VCaP (cell line): ENCODE measurements around the gene DOCK4.

ENCODE experiments used
- H3K27ac ChIP-seq: fragments of 450-650 bp; 2 replicates; pipeline ENCODE4 v1.5.1; 2017
- CTCF ChIP-seq: fragments of 450-650 bp; conservative IDR thresholded peaks from 2 replicates; pipeline ENCODE4 v1.5.1; 2017; ENCODE audit warnings: mild to moderate bottlenecking, moderate library complexity

Gene DOCK4

DNA sequence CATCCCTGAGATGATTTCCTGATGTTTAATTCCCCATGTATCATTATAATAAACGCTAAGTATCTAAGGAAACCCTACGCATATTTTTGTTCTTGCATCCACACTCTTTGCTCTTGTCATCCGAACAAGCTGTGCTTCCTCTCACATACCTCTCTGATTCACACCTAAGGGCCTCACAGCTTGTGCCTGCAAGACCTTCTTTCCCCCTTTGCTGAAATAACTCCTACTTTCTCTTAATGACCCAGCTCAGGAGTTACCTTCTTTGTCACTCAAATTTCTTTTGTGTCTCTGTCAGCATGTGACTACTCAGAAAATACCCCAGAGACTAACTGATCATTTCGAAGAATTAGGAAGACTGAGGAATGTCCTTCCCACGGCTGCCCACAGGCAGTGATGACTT, 434.6 kb downstream of the DOCK4 start:
- no peak for TF ChIP-seq CTCF
- no peak overlapping the region for H3K27ac ChIP-seq

GRCh38 chr7:111770116-111770515, 436.1 kb downstream of the DOCK4 start:
- H3K27ac ChIP-seq: no peak overlapping the region
- no peak for TF ChIP-seq CTCF

DNA sequence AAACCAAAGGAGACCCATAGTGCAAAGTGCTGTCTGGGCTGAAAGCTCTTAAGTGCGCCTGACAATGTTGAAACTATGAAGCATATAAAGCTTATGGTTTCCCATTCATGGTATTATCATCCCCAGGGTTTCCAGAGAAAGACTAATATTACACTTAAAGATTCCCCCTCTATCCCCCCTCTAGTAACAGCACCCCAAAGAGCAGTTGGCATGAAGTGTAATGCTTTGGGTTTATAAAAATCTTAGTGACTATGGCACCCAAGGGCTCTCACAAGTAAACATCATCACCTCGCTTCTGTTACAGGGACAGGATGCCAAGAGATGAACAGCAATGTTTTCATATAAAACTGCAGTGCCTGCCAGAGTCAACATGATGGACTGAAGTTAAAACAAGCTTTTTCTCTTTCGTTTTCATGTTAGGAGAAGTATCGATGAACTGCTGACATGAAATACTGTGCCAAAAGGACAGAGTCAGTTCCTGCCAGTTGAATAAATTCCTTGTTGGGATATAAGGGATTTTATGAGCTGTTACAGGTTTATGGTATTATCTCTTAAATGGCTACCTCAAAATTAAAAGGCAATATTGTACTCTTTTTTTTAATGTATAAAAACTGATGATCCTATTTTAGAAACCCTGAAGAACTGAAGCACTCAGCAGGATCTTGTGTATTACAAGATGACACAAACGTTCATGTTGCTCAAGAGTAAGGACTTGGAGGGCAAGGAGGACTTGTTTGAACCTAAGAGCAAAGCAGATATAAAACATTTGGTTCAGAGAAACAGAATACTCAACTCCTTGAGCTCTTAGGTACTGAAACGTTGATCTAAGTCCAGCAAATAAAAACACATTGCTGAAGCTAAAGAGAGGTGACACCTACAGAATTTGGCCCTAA, 440.2 kb downstream of the DOCK4 start:
- peak overlapping the region; percentile 94 for H3K27ac ChIP-seq
- TF ChIP-seq CTCF: no peak

- H3K27ac ChIP-seq: peak overlapping the region; percentile 94
- TF ChIP-seq CTCF: peak; percentile 91
These were observed 442.9 kb downstream of the DOCK4 start for GRCh38 chr7:111763221-111763801.

DNA sequence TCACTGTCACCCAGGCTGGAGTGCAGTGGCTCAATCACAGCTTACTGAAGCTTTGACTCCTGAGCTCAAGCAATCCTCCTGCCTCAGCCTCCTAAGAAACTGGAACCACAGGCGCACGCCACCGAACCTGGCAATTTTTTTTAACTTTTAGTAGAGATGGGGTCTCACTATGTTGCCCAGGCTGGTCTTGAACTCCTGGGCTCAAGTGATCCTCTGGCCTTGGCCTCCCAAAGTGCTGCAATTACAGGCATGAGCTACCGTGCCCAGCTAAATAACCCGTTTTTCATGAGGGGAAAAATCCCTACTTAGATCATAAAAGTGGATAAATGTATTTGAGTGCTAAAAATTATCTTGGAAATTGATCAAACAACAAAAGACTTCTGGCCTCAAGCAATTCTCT, 443.4 kb downstream of the DOCK4 start:
- H3K27ac ChIP-seq: peak overlapping the region; percentile 94; the same call in 1 of the 2 replicates
- TF ChIP-seq CTCF: no peak

DNA sequence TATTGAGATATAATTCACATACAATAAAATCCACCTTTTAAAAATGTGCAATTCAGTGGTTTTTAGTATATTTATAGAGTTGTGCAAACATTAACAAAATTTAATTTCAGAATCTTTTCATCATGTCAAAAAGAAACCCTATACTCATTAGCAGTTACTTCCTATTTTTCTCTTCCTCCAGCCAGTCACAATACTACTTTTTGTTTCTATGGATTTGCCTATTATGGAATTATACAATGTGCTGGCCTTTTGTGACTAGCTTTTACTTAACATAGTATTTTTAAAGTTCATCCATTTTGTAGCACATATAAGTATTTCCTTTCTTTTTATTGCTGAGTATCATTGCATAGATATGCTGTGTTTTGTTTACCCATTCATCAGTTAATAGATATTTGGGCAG, 444.0 kb downstream of the DOCK4 start:
- H3K27ac ChIP-seq: no peak overlapping the region
- TF ChIP-seq CTCF: no peak

- TF ChIP-seq CTCF: no peak
These were observed 446.2 kb downstream of the DOCK4 start for GRCh38 chr7:111760043-111760442.

More at GRCh38 chr7:111760043-111760442, 446.2 kb downstream of the DOCK4 start:
- H3K27ac ChIP-seq: peak overlapping the region; percentile 71
